Vagina (tissue), 2 donors: ENCODE measurements around the gene CACNA1S.

Experiments
- POLR2A ChIP-seq, 2 donors: fragments of 450-650 bp; IDR thresholded peaks; one replicate each; pipeline ENCODE4 v1.6.1; 2017; ENCODE audit warnings: antibody characterized with exemption in 2 of 2, mild to moderate bottlenecking in 2 of 2, moderate library complexity in 2 of 2
- TF ChIP-seq, protein P1 (sequence below), 3 experiments: fragments of 450-650 bp in 2 of 3; fragments of 200-600 bp in 1 of 3; sonication (generic) in 1 of 3; IDR thresholded peaks; one replicate each; pipeline ENCODE4 v1.5.1; 2017 to 2019; ENCODE audit warnings: antibody characterized with exemption in 3 of 3, mild to moderate bottlenecking in 2 of 3, moderate library complexity in 2 of 3

DNA sequence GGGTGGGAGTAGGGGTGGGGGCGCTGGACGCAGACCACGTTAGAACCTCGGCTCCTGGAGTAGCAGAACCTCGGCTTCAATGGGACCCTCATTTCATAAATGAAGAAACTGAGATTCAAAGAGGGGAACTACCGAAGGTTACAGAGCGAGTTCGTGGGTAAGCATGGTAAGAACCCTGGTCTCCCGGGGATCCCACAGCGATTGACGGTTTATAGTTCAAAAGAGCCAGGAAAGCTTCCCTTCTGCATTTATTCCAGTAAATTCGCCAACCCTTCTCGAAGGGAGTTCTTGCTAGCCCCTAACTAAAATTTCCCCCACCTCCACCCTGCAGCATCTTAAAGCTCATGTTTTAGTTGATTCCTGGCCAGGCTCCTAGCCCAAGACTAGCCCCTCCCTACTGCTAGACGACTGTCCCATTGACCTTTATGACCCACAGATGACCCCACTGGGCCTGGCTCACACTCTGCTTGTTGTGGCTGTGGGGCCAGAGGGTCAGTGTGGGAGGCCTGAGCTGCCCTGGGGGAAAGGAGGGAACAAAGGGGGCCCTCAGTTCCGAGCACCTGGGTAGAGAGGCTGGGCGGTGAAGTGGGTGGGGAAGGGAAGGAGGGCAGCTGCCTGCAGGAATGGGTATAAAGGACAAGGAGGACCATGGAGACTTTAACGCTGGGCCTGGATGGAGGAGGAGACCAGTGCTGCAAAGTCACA lies 88.2 kb downstream of the CACNA1S start:
- no peak for TF ChIP-seq POLR2A (IDR thresholded peaks at IDR 0.05)
- TF ChIP-seq, protein P1, sequence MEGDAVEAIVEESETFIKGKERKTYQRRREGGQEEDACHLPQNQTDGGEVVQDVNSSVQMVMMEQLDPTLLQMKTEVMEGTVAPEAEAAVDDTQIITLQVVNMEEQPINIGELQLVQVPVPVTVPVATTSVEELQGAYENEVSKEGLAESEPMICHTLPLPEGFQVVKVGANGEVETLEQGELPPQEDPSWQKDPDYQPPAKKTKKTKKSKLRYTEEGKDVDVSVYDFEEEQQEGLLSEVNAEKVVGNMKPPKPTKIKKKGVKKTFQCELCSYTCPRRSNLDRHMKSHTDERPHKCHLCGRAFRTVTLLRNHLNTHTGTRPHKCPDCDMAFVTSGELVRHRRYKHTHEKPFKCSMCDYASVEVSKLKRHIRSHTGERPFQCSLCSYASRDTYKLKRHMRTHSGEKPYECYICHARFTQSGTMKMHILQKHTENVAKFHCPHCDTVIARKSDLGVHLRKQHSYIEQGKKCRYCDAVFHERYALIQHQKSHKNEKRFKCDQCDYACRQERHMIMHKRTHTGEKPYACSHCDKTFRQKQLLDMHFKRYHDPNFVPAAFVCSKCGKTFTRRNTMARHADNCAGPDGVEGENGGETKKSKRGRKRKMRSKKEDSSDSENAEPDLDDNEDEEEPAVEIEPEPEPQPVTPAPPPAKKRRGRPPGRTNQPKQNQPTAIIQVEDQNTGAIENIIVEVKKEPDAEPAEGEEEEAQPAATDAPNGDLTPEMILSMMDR (IDR thresholded peaks at IDR 0.05), result no peak
